Right cardiac atrium (tissue), 5 donors: Measurements from ENCODE around the gene SUSD5. TPM values are rescaled to one million over a fixed set of nuclear protein-coding genes. Genes with fewer than 3 reads are reported as not detected.

ENCODE experiments used
- ATAC-seq, 2 donors: fragments of 200-7000 bp; cut with Tn5 transposase; one replicate each; pipeline versions ENCODE4 v1.8.0 to v1.9.1; 2020; ENCODE audit warnings: moderate library complexity in 2 of 2, mild to moderate bottlenecking in 1 of 2
- DNase-seq, 3 donors: peaks; one replicate each; pipeline ENCODE4 v3.0.0-alpha.2; 2020
- H3K27ac ChIP-seq: one replicate; pipeline ENCODE4 v1.5.1; 2013; ENCODE audit warnings: mild to moderate bottlenecking, low read length, control low read depth, moderate library complexity
- H3K27me3 ChIP-seq: one replicate; pipeline ENCODE4 v1.6.1; 2013; ENCODE audit not compliant: control insufficient read depth, insufficient read depth
- H3K4me1 ChIP-seq: one replicate; pipeline ENCODE4 v1.6.1; 2013; ENCODE audit warnings: low read length; ENCODE audit not compliant: control insufficient read depth, insufficient read depth
- H3K4me3 ChIP-seq: one replicate; pipeline ENCODE4 v1.5.1; 2013; ENCODE audit warnings: low read length, control low read depth
- H3K9me3 ChIP-seq: one replicate; pipeline ENCODE4 v1.6.1; 2013; ENCODE audit warnings: low read length; ENCODE audit not compliant: control insufficient read depth
- WGBS: extraction: QIAGEN DNeasy Blood & Tissue Kit; methylation state at CpG from one replicate; pipeline ENCODE4 v1.1.7; 2013; 5-methylcytosine and 5-hydroxymethylcytosine counted together
- intact Hi-C, 4 donors: fragments of 100-400 bp; cut with DNase I; formaldehyde crosslinking; loops; one replicate each; pipeline versions ENCODE4 v1.11.0 to v1.14.0; 2022 to 2023
- long read RNA-seq, 4 donors: library from polyadenylated mRNA; unstranded; transcript quantifications; one replicate each; pipeline ENCODE4 v2.0.0, GENCODE V29; 2020 to 2021
- polyA plus RNA-seq: library from polyadenylated mRNA; stranded (reverse); fragments of 200-250 nt; gene quantifications from one replicate; pipeline ENCODE4 v1.2.3, GENCODE V29; 2013
- total RNA-seq, 4 donors: library from RNA; stranded (reverse); fragmentation: NEBNext Ultra II Directional; extraction: Animal tissue kit (Norgen Biotek cat#: 25700); gene quantifications; one replicate each; pipeline ENCODE4 v1.2.1, GENCODE V29; 2021
- donor health status: healthy with polysubstance abuse.
- donor health status: DM: no; HTN: yes; CAD: no.
- donor health status: DM: no; HTN: no; CAD: no.
- donor health status: DM: no; HTN: yes; CAD: no; lungs with severe emphysema.
- donor health status: DM: yes; HTN: yes; CAD: no.

Gene SUSD5
- total RNA-seq = 1 to 10 TPM in 2 of 4 donors, under 1 TPM in 2; 0.53 to 10.0 (median 1.1) TPM
- polyA plus RNA-seq = 1.3 TPM
- long read RNA-seq, donor 1, full-length matches to known transcripts = 32 of 34 reads
- long read RNA-seq, donor 1, partial matches to known transcripts = 0 of 34 reads
- long read RNA-seq, donor 1, other reads (novel, unspliced or antisense) = 2 of 34 reads
- long read RNA-seq, donor 2 = 0 reads
- long read RNA-seq, donor 3, full-length matches to known transcripts = 7 of 10 reads
- long read RNA-seq, donor 3, partial matches to known transcripts = 3 of 10 reads
- long read RNA-seq, donor 3, other reads (novel, unspliced or antisense) = 0 of 10 reads
- long read RNA-seq, donor 4, full-length matches to known transcripts = 1 of 1 reads
- long read RNA-seq, donor 4, partial matches to known transcripts = 0 of 1 reads
- long read RNA-seq, donor 4, other reads (novel, unspliced or antisense) = 0 of 1 reads

DNA sequence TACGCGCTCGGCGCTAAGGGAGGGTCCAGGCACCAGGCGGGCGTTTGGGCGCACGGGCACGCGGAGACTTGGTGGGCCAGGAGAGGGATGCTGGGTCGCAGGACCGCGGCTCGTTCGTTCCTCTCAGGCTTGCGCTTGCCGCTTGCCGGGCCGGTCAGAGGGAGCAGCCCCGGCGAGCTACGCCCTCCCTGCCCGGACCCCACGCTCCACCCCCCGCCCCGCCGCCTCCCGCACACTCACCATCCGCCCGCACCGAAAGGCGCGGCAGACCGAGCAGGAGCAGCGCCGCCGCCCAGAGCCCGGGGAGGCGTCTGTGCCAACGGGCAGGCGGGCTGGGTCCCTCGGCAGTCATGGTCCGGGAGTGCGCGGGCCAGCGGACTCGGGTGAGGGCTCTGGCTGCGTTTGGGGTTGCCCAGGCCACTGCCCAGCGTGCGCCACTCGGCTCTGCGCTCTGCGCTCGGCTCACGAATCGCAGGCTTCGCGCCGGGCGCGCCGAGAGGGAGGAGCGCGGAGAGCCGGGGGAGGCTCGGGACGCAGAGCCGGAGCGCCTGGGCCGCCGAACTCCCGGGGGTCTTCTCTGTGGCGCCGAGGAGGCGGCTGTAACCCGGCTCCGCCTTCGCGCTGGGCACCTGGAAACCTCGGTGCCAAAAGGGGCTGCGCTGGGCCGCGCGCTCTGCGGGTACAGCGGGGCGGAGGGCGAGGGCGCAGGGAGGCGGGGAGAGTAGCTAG, at the start of gene SUSD5:
Gene SUSD5, minus strand, starts transcription at position 365 of the 729 bp plus-strand sequence. Its CDS starts 13 bp downstream, at position 352.
- WGBS = under 1% methylated on average over 90 of the region's 90 CpGs
- intact Hi-C loops = no loop called here
- H3K27ac ChIP-seq = no peak within 1 kb of the TSS
- H3K27me3 ChIP-seq = peaks cover 2% of the 10 kb centered on the region
- peak; percentile 47 to 68 for ATAC-seq
- peak within 1 kb of the TSS; percentile 44 for H3K4me3 ChIP-seq
- H3K4me1 ChIP-seq = no peaks in the 10 kb centered on the region
- H3K9me3 ChIP-seq = no peaks in the 10 kb centered on the region
- DNase-seq = peak; percentile 11 to 58 (median 57)

DNA sequence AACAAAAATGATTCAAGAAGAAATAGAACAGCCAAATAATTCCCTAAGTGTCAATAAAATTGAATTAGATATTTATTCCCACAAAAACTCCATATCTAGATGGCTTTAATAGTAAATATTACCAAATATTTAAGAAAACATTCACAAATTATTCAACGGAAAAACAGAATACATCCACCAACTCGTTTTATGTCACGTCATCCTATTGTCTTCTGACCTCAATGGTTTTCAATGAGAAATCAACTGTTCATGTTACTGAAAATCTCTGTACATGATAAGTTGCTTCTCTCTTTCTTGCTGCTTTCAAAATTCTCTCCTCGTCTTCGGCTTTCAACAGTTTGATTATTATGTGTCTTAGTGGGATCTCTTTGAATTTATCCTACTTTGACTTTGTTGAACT, 41.5 kb upstream of the SUSD5 start:
- no peak overlapping the region for H3K4me3 ChIP-seq
- no peak overlapping the region for H3K27ac ChIP-seq
- no peaks in the 10 kb centered on the region for H3K4me1 ChIP-seq
- 89% methylated on average over 5 of the region's 5 CpGs for WGBS
- H3K9me3 ChIP-seq = no peaks in the 10 kb centered on the region
- no peak for ATAC-seq
- no peak for DNase-seq
- H3K27me3 ChIP-seq = no peaks in the 10 kb centered on the region
- intact Hi-C loops = no loop called here

DNA sequence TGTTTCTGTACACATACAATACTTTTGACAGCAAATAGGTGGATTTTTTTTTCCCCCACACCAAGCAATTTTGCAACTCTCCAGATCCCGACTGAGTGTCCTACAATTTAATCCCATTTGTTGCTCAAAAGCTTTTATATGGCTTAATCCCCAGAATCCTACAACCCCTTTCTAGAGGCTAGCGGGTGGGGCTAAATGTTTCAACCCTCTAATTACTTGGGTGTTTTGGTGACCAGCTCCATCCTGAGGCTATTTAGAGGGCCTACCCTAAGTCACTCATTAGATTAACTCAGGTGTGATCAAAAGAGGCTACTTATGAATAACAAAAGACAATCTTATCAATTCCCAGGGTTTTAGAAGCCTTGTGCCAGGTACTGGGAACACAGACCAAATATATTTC, 37.6 kb upstream of the SUSD5 start:
- WGBS = 74% methylated on average over 2 of the region's 2 CpGs
- no peaks in the 10 kb centered on the region for H3K9me3 ChIP-seq
- H3K4me3 ChIP-seq = no peak overlapping the region
- intact Hi-C loops = no loop called here
- H3K27ac ChIP-seq = no peak overlapping the region
- ATAC-seq = no peak
- H3K4me1 ChIP-seq = no peaks in the 10 kb centered on the region
- H3K27me3 ChIP-seq = no peaks in the 10 kb centered on the region
- DNase-seq = no peak

DNA sequence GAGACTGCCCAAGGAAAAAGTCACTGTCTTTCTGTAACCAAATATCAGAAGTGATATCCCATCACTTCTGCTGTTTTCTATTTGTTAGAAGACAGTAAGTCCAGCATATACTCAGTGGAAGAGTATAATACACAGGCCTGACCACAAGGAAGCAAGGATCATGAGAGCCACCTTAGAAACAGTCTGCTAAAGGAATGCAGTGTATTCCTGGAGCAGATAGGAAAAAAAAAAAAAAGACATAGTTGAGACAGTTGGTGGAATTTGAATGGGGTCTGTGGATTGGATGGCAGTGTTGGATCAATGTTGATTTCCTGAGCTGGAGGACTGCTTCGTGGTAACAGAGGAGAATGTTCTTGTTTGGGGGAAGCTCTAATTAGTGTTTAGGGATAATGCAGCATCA, 32.1 kb upstream of the SUSD5 start:
- no peaks in the 10 kb centered on the region for H3K27me3 ChIP-seq
- no peaks in the 10 kb centered on the region for H3K4me1 ChIP-seq
- ATAC-seq (no peak), DNase-seq (no peak)
- H3K27ac ChIP-seq = no peak overlapping the region
- no peaks in the 10 kb centered on the region for H3K9me3 ChIP-seq
- H3K4me3 ChIP-seq = no peak overlapping the region
- WGBS = 51% methylated on average over 1 of the region's 1 CpG
- intact Hi-C loops = no loop called here

DNA sequence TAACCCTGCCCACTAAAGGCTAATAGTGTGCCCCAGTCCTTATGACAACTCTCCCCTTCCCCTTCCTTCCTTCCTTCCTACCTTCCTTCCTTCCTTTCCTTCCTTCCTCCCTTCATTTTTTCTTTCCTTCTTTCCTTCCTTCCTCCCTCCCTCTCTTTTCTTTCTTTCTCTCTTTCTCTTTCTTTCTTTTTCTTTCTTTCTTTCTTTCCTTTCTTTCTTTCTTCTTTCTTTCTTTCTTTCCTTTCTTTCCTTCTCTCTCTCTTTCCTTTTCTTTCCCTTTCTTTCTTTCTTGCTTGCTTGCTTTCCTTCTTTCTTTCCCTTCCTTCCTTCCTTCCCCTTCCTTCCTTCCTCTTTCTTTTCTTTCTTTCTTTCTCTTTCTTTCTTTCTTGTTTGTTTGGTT, 28.2 kb upstream of the SUSD5 start:
- Histone ChIP-seq H3K4me1 (no peaks in the 10 kb centered on the region), H3K4me3 (no peak overlapping the region), H3K9me3 (no peaks in the 10 kb centered on the region), H3K27me3 (no peaks in the 10 kb centered on the region), H3K27ac (no peak overlapping the region)
- intact Hi-C loops = no loop called here
- no peak for ATAC-seq
- no peak for DNase-seq

DNA sequence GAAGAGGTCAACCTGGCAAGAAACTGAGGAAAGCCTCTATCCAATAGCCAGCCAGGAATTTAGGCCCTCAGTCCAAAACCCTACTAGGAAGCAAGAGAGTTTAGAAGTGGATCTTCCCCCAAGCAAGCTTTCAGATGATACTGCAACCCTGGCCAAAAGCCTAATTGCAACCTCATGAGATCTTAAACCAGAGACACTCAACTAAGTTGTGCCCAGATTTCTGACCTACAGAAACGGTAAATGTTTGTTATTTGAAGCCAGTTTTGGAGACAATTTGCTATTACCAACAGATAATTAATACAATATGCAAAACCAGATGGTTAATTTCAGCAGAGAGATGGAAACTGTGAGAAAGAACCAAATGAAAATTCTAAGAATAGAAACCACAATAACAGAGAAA, 21.7 kb upstream of the SUSD5 start:
- WGBS = 70% methylated on average over 1 of the region's 1 CpG
- DNase-seq = no peak
- no peaks in the 10 kb centered on the region for H3K27me3 ChIP-seq
- ATAC-seq = no peak
- H3K27ac ChIP-seq = no peak overlapping the region
- no peaks in the 10 kb centered on the region for H3K4me1 ChIP-seq
- no peaks in the 10 kb centered on the region for H3K9me3 ChIP-seq
- H3K4me3 ChIP-seq = no peak overlapping the region
- intact Hi-C loops = no loop called here

DNA sequence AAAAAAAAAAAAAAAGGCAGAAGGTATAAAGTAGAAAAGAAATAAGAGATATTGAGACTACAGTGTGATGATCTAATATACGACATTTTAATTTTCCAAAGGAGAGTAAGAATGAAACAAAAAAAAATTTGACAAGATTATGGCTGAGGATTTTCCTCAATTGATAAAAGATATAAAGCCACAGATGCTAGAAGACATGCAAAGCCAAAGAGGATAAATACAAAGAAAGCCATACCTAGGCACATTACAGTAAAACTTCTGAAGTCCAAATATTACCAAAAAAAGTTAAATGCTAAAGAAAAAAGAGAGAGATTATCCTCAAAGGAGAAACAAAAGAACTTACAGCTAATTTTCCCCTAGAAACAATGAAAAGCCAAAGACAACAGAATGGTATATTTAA, 20.3 kb upstream of the SUSD5 start:
- H3K4me3 ChIP-seq = no peak overlapping the region
- intact Hi-C loops = no loop called here
- H3K27ac ChIP-seq = no peak overlapping the region
- no peaks in the 10 kb centered on the region for H3K4me1 ChIP-seq
- ATAC-seq (no peak), DNase-seq (no peak)
- 96% methylated on average over 1 of the region's 1 CpG for WGBS
- no peaks in the 10 kb centered on the region for H3K9me3 ChIP-seq
- no peaks in the 10 kb centered on the region for H3K27me3 ChIP-seq

DNA sequence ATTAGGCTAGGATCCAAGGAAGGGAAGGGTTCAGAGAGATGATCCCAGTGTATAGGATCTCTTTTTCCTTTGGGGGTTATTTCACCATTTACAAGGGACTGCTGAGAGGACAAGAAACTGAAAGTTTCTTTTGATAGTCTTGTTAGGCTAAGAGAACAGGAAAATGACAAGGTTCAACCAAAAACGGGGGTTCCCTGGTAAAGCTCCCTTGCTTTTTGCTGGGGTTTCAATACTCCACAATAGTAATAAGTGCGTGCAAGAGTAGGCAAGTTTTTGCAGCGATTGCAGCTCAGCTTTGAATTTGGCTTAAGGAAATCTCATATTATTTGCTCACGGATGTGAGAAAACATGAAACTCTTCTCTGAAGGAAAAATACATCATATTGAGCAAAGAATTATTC, 18.8 kb upstream of the SUSD5 start:
- ATAC-seq = no peak
- Histone ChIP-seq H3K9me3 (no peaks in the 10 kb centered on the region), H3K27me3 (no peaks in the 10 kb centered on the region), H3K27ac (no peak overlapping the region), H3K4me1 (no peaks in the 10 kb centered on the region), H3K4me3 (no peak overlapping the region)
- intact Hi-C loops = no loop called here
- no peak for DNase-seq
- 86% methylated on average over 4 of the region's 4 CpGs for WGBS

DNA sequence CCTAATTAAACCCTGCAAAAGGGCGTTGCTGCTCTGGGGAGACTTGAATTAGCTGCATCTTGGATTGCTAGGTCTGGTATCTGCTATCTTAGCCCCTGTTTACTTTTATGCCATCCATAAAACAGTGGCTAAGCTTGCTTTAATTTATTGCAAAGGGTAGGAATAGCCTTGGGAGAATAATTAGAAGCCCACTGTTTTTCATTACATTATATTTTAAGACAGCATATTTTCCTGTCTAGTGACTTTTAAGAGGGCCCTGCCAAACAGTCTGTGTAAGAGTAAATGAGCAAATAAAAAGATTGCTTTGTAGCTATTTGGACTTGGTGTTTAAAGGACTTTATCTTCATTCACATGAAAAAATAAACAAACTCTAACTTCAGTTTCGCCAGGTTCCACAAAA, 17.4 kb upstream of the SUSD5 start:
- Histone ChIP-seq H3K4me3 (no peak overlapping the region), H3K9me3 (no peaks in the 10 kb centered on the region), H3K27ac (no peak overlapping the region), H3K4me1 (no peaks in the 10 kb centered on the region), H3K27me3 (no peaks in the 10 kb centered on the region)
- 68% methylated on average over 2 of the region's 2 CpGs for WGBS
- DNase-seq (no peak), ATAC-seq (no peak)
- intact Hi-C loops = no loop called here

DNA sequence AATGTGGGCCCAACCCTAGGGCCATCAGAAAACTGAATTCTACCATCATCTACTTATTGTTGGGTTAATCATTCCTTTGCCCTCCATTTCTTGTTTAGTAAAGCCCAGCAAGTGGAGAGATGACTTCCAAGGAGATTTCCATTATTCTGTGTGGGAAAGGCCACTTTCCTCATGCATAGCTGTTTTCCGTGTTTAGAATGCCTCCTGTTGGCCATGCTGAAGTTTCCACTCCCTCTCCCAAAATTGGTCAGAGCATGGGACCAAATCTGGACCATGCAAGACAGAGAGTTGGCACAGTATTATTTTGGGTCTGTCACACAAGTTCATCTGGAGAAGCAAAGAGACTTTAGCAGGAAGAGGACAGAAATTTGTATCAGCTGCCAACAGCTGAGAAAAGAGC, 15.3 kb upstream of the SUSD5 start:
- Histone ChIP-seq H3K9me3 (no peaks in the 10 kb centered on the region), H3K4me1 (no peaks in the 10 kb centered on the region), H3K4me3 (no peak overlapping the region), H3K27ac (no peak overlapping the region), H3K27me3 (no peaks in the 10 kb centered on the region)
- WGBS = 77% methylated on average over 1 of the region's 1 CpG
- DNase-seq (no peak), ATAC-seq (no peak)
- intact Hi-C loops = no loop called here

DNA sequence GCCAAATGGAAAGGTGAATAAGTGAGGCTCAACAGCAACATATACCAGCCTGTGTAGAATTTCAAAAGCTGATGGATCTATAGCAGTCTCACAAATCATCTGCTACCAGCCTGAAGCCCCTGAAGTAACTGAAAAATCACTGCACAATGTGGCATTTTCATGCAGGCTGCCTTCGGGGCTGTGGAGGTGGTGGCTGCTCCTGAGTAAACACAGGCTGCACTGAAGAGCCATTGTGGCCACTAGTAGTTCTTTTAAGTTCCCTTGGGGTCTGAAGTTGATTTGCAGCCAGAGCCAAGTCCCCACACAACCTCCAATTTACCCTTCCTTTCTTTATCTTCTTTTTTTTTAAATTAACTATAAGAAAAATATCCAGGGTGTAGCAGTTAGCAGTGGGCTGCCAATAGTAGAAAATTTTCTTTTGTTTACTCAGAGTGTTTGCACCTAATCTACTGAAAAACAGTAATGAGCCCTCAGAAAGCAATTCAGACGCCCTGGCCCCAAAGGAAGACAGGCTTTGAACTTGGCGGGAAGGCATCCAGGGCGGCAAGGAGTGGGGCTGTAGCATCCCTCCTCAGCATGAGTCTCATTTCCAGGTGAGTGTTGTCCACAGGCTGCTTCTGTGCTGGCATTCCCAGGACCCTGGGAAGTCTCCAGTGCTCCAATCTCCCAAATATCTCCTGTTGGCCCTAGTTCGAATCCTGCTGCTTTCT, 13.3 kb upstream of the SUSD5 start:
- Histone ChIP-seq H3K4me1 (no peaks in the 10 kb centered on the region), H3K9me3 (no peaks in the 10 kb centered on the region), H3K4me3 (no peak overlapping the region), H3K27ac (no peak overlapping the region), H3K27me3 (no peaks in the 10 kb centered on the region)
- no peak for ATAC-seq
- intact Hi-C loops = no loop called here
- no peak for DNase-seq
- WGBS = 50% methylated on average over 5 of the region's 5 CpGs
